ENCODE data around the gene FAM89A. TPM values are rescaled to one million over a fixed set of nuclear protein-coding genes. Genes with fewer than 3 reads are reported as not detected.

FAM89A gene
- total RNA-seq, 4 donors from 2014 or later, result 11.1 to 63.0 (median 23.5) TPM

DNA sequence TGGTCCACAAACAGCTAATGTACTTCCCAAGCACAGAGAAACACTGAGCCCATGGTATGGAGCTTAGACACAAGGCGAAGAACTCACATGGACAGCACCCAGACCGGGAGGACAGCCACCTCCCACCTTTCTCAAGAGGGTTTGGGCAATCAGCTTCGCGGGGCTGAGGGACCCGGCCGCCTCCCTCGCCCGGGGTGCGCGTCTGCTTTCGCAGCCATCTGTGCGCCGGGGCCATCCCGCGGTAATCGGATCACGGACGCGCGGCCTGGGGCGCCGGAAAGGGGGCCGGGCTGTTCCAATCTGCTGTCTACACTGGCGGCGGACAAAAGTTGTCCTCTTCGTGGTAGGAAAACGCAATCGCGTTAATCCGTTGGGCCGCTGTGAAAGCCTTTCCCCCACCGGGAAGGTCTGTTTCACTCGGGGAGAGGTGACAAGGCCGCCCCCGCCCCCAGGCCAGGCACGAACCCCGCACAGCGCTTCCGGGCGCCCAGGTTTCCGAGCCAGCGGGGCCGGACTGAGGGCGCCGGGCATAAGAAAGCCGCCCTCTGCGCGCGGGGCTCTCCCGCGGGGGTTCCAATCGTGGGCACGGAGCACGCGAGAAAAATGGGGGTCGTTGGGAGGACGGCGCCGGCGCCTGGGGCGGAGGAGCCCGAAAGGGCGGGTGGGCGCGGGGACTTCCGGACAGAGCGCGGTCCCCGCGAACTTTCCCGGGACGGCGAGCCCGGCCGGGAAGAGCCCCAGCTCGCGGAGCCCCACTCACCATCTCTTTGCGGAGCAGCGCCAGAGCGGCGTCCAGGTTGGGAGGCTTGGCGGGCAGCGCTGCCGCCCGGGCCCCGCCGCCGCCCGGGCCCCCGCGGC is 664 bp downstream of the FAM89A start:
- Histone ChIP-seq H3K27me3 (peaks cover 0 to 4% of the 10 kb centered on the region in 2 donors), H3K36me3 (no peaks in the 10 kb centered on the region), H3K4me1 (peaks cover 0 to 29% (median 19%) of the 10 kb centered on the region in 4 donors), H3K9me3 (peaks cover 0 to 5% (median 0%) of the 10 kb centered on the region in 4 donors), H3K27ac (peak overlapping the region in 2 of 4 donors; percentile 69 to 73), H3K4me3 (peak overlapping the region; percentile 55 to 84 (median 80))
- TF ChIP-seq EP300 (IDR thresholded peaks at IDR 0.05), result no peak
- TF ChIP-seq POLR2A (IDR thresholded peaks at IDR 0.05), result no peak
- TF ChIP-seq, protein P1, sequence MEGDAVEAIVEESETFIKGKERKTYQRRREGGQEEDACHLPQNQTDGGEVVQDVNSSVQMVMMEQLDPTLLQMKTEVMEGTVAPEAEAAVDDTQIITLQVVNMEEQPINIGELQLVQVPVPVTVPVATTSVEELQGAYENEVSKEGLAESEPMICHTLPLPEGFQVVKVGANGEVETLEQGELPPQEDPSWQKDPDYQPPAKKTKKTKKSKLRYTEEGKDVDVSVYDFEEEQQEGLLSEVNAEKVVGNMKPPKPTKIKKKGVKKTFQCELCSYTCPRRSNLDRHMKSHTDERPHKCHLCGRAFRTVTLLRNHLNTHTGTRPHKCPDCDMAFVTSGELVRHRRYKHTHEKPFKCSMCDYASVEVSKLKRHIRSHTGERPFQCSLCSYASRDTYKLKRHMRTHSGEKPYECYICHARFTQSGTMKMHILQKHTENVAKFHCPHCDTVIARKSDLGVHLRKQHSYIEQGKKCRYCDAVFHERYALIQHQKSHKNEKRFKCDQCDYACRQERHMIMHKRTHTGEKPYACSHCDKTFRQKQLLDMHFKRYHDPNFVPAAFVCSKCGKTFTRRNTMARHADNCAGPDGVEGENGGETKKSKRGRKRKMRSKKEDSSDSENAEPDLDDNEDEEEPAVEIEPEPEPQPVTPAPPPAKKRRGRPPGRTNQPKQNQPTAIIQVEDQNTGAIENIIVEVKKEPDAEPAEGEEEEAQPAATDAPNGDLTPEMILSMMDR (IDR thresholded peaks at IDR 0.05), result no peak
- no peak for DNase-seq (ENCODE audit: low spot score in 2 of 2)
- whole genome bisulfite sequencing, 2 donors, result 0 to 1% methylated on average over 27 to 66 of the region's 91 CpGs

DNA sequence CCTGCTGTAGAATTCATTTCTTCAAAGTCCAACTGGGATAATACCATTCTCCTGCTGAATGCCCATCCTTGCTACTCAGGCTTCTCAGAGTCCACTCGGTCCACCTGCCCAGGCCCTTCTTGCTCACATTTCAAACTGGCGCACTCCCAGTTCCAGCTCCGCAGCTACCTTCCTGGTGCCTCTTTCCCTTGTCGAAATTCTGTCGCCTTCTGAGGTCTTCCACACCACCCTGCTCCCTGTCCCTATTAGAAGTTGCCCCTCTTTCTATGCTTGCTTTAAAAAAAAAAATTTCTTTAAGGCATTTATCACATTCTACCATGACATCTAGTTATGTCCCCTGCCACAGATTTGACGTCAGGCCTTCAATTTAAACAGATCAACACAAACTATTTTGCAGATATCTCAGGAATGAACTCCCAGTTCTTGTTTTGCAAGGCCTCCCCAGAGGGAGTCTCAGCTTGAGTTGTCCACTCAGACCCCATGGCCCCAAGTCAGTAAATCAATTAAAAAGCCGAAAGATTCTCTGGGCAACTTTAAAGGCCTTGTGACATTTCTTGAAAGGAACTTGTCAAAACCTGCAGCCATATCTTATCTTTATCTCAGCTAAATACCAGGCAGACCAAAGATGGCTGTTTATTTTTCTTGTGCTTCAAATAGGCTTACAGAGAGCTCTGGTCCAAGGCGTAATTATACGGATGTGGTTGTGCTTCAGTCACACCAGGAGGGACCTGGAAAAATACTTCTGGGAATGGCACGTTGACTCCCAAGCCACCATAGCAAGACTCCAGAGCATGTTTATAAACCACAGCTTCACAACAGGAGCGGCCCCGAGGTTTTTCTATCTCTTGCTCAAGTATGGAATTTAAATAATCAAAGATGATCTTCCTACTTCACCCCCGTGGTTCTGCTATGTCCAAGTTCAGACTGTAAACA is 2.2 kb downstream of the FAM89A start:
- Histone ChIP-seq H3K9me3 (no peaks in the 10 kb centered on the region), H3K36me3 (no peaks in the 10 kb centered on the region), H3K4me3 (no peak overlapping the region), H3K27ac (no peak overlapping the region), H3K4me1 (peaks cover 0 to 29% (median 19%) of the 10 kb centered on the region in 4 donors), H3K27me3 (peaks cover 0 to 4% of the 10 kb centered on the region in 2 donors)
- no peak for TF ChIP-seq EP300 (IDR thresholded peaks at IDR 0.05)
- TF ChIP-seq, protein P1 (IDR thresholded peaks at IDR 0.05), result no peak
- TF ChIP-seq POLR2A (IDR thresholded peaks at IDR 0.05), result no peak
- DNase-seq (ENCODE audit: low spot score in 2 of 2), result no peak
- WGBS, 2 donors, result 90% methylated on average over 13 of the region's 13 CpGs

DNA sequence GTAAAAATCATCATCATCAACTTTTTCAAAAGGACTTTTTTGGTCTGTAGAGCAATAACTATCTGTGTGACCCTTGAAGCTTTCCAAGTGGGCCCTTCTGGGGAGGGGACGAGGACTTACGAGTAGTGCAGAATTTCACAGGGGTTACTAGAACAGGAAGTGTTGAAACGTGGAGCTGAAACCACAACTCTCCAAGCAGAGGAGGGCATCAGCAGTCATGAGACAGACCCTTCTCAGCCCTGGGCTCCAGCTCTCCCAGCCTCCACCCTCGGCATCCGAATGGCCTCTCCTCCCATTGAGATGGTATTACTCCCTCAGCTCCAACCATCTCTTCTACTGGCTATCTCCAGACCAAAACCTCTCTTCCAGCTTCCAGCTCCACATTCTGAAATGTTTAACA is 3.6 kb downstream of the FAM89A start:
- Histone ChIP-seq H3K4me3 (no peak overlapping the region), H3K27me3 (peaks cover 0 to 4% of the 10 kb centered on the region in 2 donors), H3K27ac (no peak overlapping the region), H3K9me3 (no peaks in the 10 kb centered on the region), H3K36me3 (no peaks in the 10 kb centered on the region), H3K4me1 (peaks cover 0 to 28% (median 19%) of the 10 kb centered on the region in 4 donors)
- WGBS, 2 donors, result 75 to 83% methylated on average over 5 of the region's 5 CpGs
- no peak for DNase-seq (ENCODE audit: low spot score in 2 of 2)
- TF ChIP-seq POLR2A (IDR thresholded peaks at IDR 0.05), result no peak

DNA sequence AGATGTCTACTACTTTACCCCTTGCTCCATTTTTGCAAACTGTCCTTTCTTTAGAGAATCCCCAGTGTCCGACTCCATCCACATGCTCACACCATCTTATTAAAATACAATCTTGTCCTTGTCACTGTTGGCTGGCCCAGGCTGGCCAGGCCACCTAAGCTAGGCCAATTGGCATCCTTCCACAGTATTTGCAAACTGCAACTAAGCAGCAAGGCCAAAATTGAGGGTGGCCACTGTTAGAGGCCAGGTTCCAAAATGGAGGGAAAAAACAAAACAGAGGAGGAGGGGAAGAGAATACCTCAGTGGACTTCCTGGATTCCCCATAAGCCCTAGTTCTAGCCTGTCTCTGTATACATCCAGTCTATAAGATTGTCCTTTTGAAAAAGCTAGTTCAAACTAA is 4.3 kb downstream of the FAM89A start:
- TF ChIP-seq EP300 (IDR thresholded peaks at IDR 0.05), result no peak
- TF ChIP-seq, protein P1 (IDR thresholded peaks at IDR 0.05), result no peak
- no peak for TF ChIP-seq POLR2A (IDR thresholded peaks at IDR 0.05)
- no peak overlapping the region for H3K27ac ChIP-seq
- WGBS, 2 donors, result 93 to 95% methylated on average over 1 of the region's 1 CpG
- peaks cover 0 to 22% (median 14%) of the 10 kb centered on the region in 4 donors for H3K4me1 ChIP-seq
- no peaks in the 10 kb centered on the region for H3K9me3 ChIP-seq
- H3K36me3 ChIP-seq, result no peaks in the 10 kb centered on the region
- no peak for DNase-seq (ENCODE audit: low spot score in 2 of 2)
- H3K4me3 ChIP-seq, result no peak overlapping the region
- peaks cover 0 to 4% of the 10 kb centered on the region in 2 donors for H3K27me3 ChIP-seq

DNA sequence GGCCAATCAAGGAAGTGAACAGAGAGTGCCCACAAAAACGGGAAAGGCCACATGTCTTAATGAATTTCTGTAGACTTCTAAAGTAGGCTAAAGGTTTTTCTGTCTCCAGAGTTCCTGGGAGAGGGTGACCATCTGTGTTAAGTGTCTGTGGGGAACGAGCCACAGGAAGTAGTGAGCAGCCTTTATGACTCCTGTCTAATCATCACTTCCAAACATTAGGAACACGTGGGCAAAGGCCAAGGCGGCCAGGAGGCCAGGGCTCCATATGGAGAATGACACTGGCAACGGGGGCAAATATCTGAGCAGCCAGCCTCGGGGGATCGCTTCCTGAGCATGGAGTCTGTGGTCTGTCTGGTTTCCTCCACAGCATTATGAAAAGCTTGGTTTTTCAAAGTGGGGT is 7.1 kb downstream of the FAM89A start:
- no peaks in the 10 kb centered on the region for H3K9me3 ChIP-seq
- no peak overlapping the region for H3K27ac ChIP-seq
- TF ChIP-seq EP300 (IDR thresholded peaks at IDR 0.05), result no peak
- TF ChIP-seq, protein P1 (IDR thresholded peaks at IDR 0.05), result no peak
- TF ChIP-seq POLR2A (IDR thresholded peaks at IDR 0.05), result no peak
- H3K4me1 ChIP-seq, result no peaks in the 10 kb centered on the region
- H3K4me3 ChIP-seq, result no peak overlapping the region
- DNase-seq (ENCODE audit: low spot score in 2 of 2), result no peak
- no peaks in the 10 kb centered on the region for H3K36me3 ChIP-seq
- peaks cover 0 to 4% of the 10 kb centered on the region in 2 donors for H3K27me3 ChIP-seq
- WGBS, 2 donors, result 42 to 43% methylated on average over 7 of the region's 7 CpGs

All from tibial nerve (tissue), 4 donors.